Breast epithelium (tissue), 4 donors: ENCODE results near the gene EVI2A. TPM values are rescaled to one million over a fixed set of nuclear protein-coding genes. Genes with fewer than 3 reads are reported as not detected.
"Not testable (repeated sequence)": the region's sequence is repeated elsewhere in the genome, so short reads cannot be mapped to it uniquely, and the experiment has no call there.

ENCODE experiments used
- DNase-seq, 2 donors: peaks; one replicate each; pipeline ENCODE4 v3.0.0-alpha.2; 2019; ENCODE audit warnings: low spot score in 2 of 2
- H3K27ac ChIP-seq, 2 donors: fragments of 200-600 bp; sonication (generic) in 1 of 2; one replicate each; pipeline ENCODE4 v1.5.1; 2016 to 2019; ENCODE audit warnings: mild to moderate bottlenecking in 1 of 2
- H3K27me3 ChIP-seq, 2 donors: fragments of 200-600 bp; sonication (generic) in 1 of 2; one replicate each; pipeline versions ENCODE4 v1.5.1 to v1.6.0; 2017 to 2019; ENCODE audit warnings: control low read depth in 1 of 2, mild to moderate bottlenecking in 1 of 2
- H3K36me3 ChIP-seq: fragments of 200-600 bp; one replicate; pipeline ENCODE4 v1.5.1; 2019
- H3K4me1 ChIP-seq, 2 donors: fragments of 200-600 bp; sonication (generic); one replicate each; pipeline ENCODE4 v1.5.1; 2016 to 2019; ENCODE audit warnings: control low read depth in 1 of 2
- H3K4me3 ChIP-seq, 3 donors: fragments of 200-600 bp; sonication (generic); 1 replicate in 2 of 3; 2 replicates in 1 of 3; pipeline ENCODE4 v1.5.1; 2016 to 2019; ENCODE audit warnings: mild to moderate bottlenecking in 3 of 3, moderate library complexity in 2 of 3
- H3K9me3 ChIP-seq, 2 donors: fragments of 200-600 bp; sonication (generic) in 1 of 2; one replicate each; pipeline ENCODE4 v1.5.1; 2016 to 2019; ENCODE audit warnings: control low read depth in 1 of 2
- CTCF ChIP-seq, 3 donors: fragments of 450-650 bp; IDR thresholded peaks; one replicate each; pipeline ENCODE4 v1.5.1; 2016 to 2017; ENCODE audit warnings: antibody characterized with exemption in 3 of 3, mild to moderate bottlenecking in 3 of 3, moderate library complexity in 3 of 3
- POLR2A ChIP-seq: fragments of 450-650 bp; IDR thresholded peaks from one replicate; pipeline ENCODE4 v1.6.1; 2016; ENCODE audit warnings: antibody characterized with exemption, mild to moderate bottlenecking, moderate library complexity
- POLR2AphosphoS5 ChIP-seq, 3 donors: sonication (generic); formaldehyde crosslinking; IDR thresholded peaks; one replicate each; pipeline ENCODE4 v1.6.1; 2017; ENCODE audit warnings: antibody characterized with exemption in 3 of 3
- intact Hi-C: fragments of 100-400 bp; cut with DNase I; formaldehyde crosslinking; loops from one replicate; pipeline ENCODE4 v1.15.1; 2023; ENCODE audit warnings: low total_unique reads
- total RNA-seq, 3 donors: library from RNA; depleted of rRNA; stranded (reverse); fragments of >200 nt; gene quantifications; one replicate each; pipeline ENCODE4 v1.1.0, GENCODE V29; 2016

The EVI2A gene
- total RNA-seq, 3 donors from 2014 or later: 4.3 to 34.2 (median 8.8) TPM

GRCh38 chr17:31320241-31320640 is 1.2 kb downstream of the EVI2A start:
- no peaks in the 10 kb centered on the region for H3K27me3 ChIP-seq
- H3K27ac ChIP-seq: no peak overlapping the region
- no peaks in the 10 kb centered on the region for H3K9me3 ChIP-seq
- no peaks in the 10 kb centered on the region for H3K36me3 ChIP-seq
- no peak for DNase-seq
- H3K4me3 ChIP-seq: peak overlapping the region; percentile 1 to 34 (median 14)
- intact Hi-C loops: no loop called here
- no peak for TF ChIP-seq POLR2A
- peaks cover 0 to 4% of the 10 kb centered on the region in 2 donors for H3K4me1 ChIP-seq

GRCh38 chr17:31318851-31319661 is 2.4 kb downstream of the EVI2A start:
- H3K36me3 ChIP-seq: no peaks in the 10 kb centered on the region
- H3K27ac ChIP-seq: peak overlapping the region; percentile 76 to 81
- H3K27me3 ChIP-seq: no peaks in the 10 kb centered on the region
- H3K9me3 ChIP-seq: no peaks in the 10 kb centered on the region
- H3K4me1 ChIP-seq: peaks cover 0 to 4% of the 10 kb centered on the region in 2 donors
- no peak for DNase-seq
- intact Hi-C loops: no loop called here
- TF ChIP-seq POLR2AphosphoS5 (IDR thresholded peaks at IDR 0.05) (no peak), POLR2A (no peak), CTCF (IDR thresholded peaks at IDR 0.05) (no peak)
- H3K4me3 ChIP-seq: peak overlapping the region; percentile 8 to 53 (median 28)

- Histone ChIP-seq H3K27me3 (no peaks in the 10 kb centered on the region), H3K36me3 (no peaks in the 10 kb centered on the region), H3K27ac (peak overlapping the region; percentile 76 to 81), H3K4me3 (peak overlapping the region; percentile 8 to 53 (median 28)), H3K9me3 (no peaks in the 10 kb centered on the region), H3K4me1 (peaks cover 0 to 4% of the 10 kb centered on the region in 2 donors)
- TF ChIP-seq POLR2A: no peak
- TF ChIP-seq POLR2AphosphoS5 (IDR thresholded peaks at IDR 0.05): peak in 1 of 3 donors; percentile 45
- no peak for TF ChIP-seq CTCF (IDR thresholded peaks at IDR 0.05)
- peak in 1 of 2 donors; percentile 60 for DNase-seq
- intact Hi-C loops: no loop called here
These were observed 3.1 kb downstream of the EVI2A start for GRCh38 chr17:31318298-31318801.

- TF ChIP-seq CTCF (IDR thresholded peaks at IDR 0.05) (no peak), POLR2A (no peak), POLR2AphosphoS5 (IDR thresholded peaks at IDR 0.05) (no peak)
- DNase-seq: no peak
- Histone ChIP-seq H3K27me3 (no peaks in the 10 kb centered on the region), H3K4me3 (no peak overlapping the region), H3K27ac (peak overlapping the region in 1 of 2 donors; percentile 20), H3K9me3 (no peaks in the 10 kb centered on the region), H3K36me3 (no peaks in the 10 kb centered on the region), H3K4me1 (peaks cover 0 to 4% of the 10 kb centered on the region in 2 donors)
- intact Hi-C loops: no loop called here
These were observed 6.7 kb downstream of the EVI2A start for GRCh38 chr17:31314782-31315100.

- TF ChIP-seq POLR2A: no peak
- no peak for TF ChIP-seq CTCF (IDR thresholded peaks at IDR 0.05)
- no peak for TF ChIP-seq POLR2AphosphoS5 (IDR thresholded peaks at IDR 0.05)
- intact Hi-C loops: no loop called here
- H3K27me3 ChIP-seq: no peaks in the 10 kb centered on the region
- H3K27ac ChIP-seq: peak within 1 kb of the TSS in 1 of 2 donors; percentile 20
- peak within 1 kb of the TSS; percentile 6 to 31 (median 21) for H3K4me3 ChIP-seq
- H3K36me3 ChIP-seq: no peaks in the 10 kb centered on the region
- H3K4me1 ChIP-seq: peaks cover 0 to 4% of the 10 kb centered on the region in 2 donors
- DNase-seq: no peak
- H3K9me3 ChIP-seq: no peaks in the 10 kb centered on the region
These were observed 7.2 kb downstream of the EVI2A start, which contains the start of gene EVI2B for GRCh38 chr17:31313982-31314781. EVI2B (minus strand) TSS chr17:31314054; CDS start chr17:31305609, 8,445 bp downstream.

GRCh38 chr17:31312223-31312622 is 9.2 kb downstream of the EVI2A start:
- H3K4me1 ChIP-seq, H3K36me3 ChIP-seq, H3K27ac ChIP-seq, H3K9me3 ChIP-seq, DNase-seq, H3K27me3 ChIP-seq, intact Hi-C loops: not testable (repeated sequence)
- H3K4me3 ChIP-seq: peak overlapping the region in 2 of 3 donors; percentile 13 to 31
